Measurements from ENCODE around the gene AVPI1. TPM values are rescaled to one million over a fixed set of nuclear protein-coding genes. Genes with fewer than 3 reads are reported as not detected.
"Not testable (repeated sequence)": the region's sequence is repeated elsewhere in the genome, so short reads cannot be mapped to it uniquely, and the experiment has no call there.

Gene AVPI1
- total and polyA plus RNA-seq, 12 donors = 13.1 to 158 (median 25.0) TPM

GRCh38 chr10:97659589-97659988 lies 27.5 kb downstream of the AVPI1 start:
- Histone ChIP-seq H3K27me3 (no peaks in the 10 kb centered on the region), H3K9me3 (replicated peaks in 1 of 3) (no peaks in the 10 kb centered on the region), H3K4me1 (replicated peaks in 1 of 2) (peaks cover 0 to 8% of the 10 kb centered on the region in 2 donors), H3K4me3 (no peak overlapping the region), H3K27ac (no peak overlapping the region), H3K36me3 (replicated peaks in 1 of 2) (peaks cover 0 to 54% of the 10 kb centered on the region in 2 donors)
- TF ChIP-seq CTCF (IDR thresholded peaks at IDR 0.05) (no peak), POLR2A (IDR thresholded peaks at IDR 0.05) (no peak)
- intact Hi-C loops (cut with DNase I) = no loop called here
- 62 to 75% (median 71%) methylated on average over 1 of the region's 1 CpG for WGBS, 4 donors
- DNase-seq = no peak

- Histone ChIP-seq H3K9me3 (replicated peaks in 1 of 3) (no peaks in the 10 kb centered on the region), H3K27me3 (no peaks in the 10 kb centered on the region), H3K27ac (no peak overlapping the region), H3K4me3 (no peak overlapping the region), H3K36me3 (replicated peaks in 1 of 2) (peaks cover 0 to 62% of the 10 kb centered on the region in 2 donors), H3K4me1 (replicated peaks in 1 of 2) (peaks cover 0 to 4% of the 10 kb centered on the region in 2 donors)
- DNase-seq = no peak
- intact Hi-C loops (cut with DNase I) = no loop called here
- 82 to 94% (median 88%) methylated on average over 5 of the region's 5 CpGs for WGBS, 4 donors
- no peak for TF ChIP-seq CTCF (IDR thresholded peaks at IDR 0.05)
- TF ChIP-seq POLR2A (IDR thresholded peaks at IDR 0.05) = no peak
These were observed 30.3 kb downstream of the AVPI1 start for GRCh38 chr10:97656777-97657176.

DNA sequence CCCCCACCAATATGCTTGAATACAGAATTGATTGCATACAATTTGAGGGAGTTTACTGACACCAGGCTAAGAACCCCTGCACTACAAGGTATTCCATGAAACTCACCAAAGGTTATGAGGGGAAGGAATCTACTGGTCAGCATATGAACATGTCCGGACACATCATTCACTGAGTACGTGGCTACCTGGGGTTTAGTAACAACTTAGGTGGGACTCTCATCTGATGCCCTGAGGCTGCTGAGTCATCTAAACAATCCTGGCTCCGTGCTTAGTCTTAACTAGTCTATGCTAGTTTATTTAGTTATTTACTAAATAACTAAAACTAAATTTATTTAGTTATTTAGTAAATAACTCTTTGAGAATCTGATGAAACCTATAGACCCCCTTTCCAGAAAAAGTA lies 35.3 kb downstream of the AVPI1 start:
- Histone ChIP-seq H3K27ac (no peak overlapping the region), H3K4me1 (replicated peaks in 1 of 2) (peaks cover 25 to 50% of the 10 kb centered on the region in 2 donors), H3K27me3 (no peaks in the 10 kb centered on the region), H3K4me3 (no peak overlapping the region), H3K9me3 (replicated peaks in 1 of 3) (no peaks in the 10 kb centered on the region), H3K36me3 (replicated peaks in 1 of 2) (peaks cover 0 to 46% of the 10 kb centered on the region in 2 donors)
- intact Hi-C loops (cut with DNase I) = no loop called here
- TF ChIP-seq POLR2A (IDR thresholded peaks at IDR 0.05) (no peak), CTCF (IDR thresholded peaks at IDR 0.05) (no peak)
- DNase-seq = no peak
- WGBS, 4 donors = 91 to 97% (median 95%) methylated on average over 2 to 3 of the region's 3 CpGs

- no peaks in the 10 kb centered on the region for H3K27me3 ChIP-seq
- intact Hi-C loops (cut with DNase I) = no loop called here
- H3K9me3 ChIP-seq (replicated peaks in 1 of 3) = no peaks in the 10 kb centered on the region
- peaks cover 0 to 37% of the 10 kb centered on the region in 2 donors for H3K36me3 ChIP-seq (replicated peaks in 1 of 2)
- H3K4me3 ChIP-seq = no peak overlapping the region
- peaks cover 25 to 51% of the 10 kb centered on the region in 2 donors for H3K4me1 ChIP-seq (replicated peaks in 1 of 2)
- TF ChIP-seq CTCF (IDR thresholded peaks at IDR 0.05) (no peak), POLR2A (IDR thresholded peaks at IDR 0.05) (no peak)
- DNase-seq = peak in 1 of 7 donors; percentile 10
- 71 to 83% (median 77%) methylated on average over 3 of the region's 3 CpGs for WGBS, 4 donors
- H3K27ac ChIP-seq = peak overlapping the region in 2 of 5 donors; percentile 64 to 88
These were observed 36.3 kb downstream of the AVPI1 start for GRCh38 chr10:97650726-97651125.

DNA sequence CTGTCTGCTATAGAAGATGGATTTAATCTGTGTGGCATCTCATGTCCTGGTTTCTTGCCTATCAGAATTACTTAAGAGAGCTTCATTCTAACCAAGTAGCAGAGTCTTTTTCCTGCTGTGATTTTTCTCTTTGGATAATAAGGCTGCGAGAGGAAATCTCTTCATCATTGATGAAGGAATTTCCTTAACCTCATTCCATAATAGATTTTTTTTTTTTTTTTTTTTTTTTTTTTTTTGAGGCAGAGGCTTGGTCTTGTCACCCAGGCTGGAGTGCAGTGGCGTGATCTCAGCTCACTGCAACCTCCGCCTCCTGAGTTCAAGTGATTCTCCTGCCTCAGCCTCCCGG lies 37.7 kb downstream of the AVPI1 start:
- H3K9me3 ChIP-seq (replicated peaks in 1 of 3); H3K4me3 ChIP-seq; H3K27me3 ChIP-seq; intact Hi-C loops (cut with DNase I); DNase-seq: not testable (repeated sequence)
- Histone ChIP-seq H3K4me1 (replicated peaks in 1 of 2) (peaks cover 25 to 51% of the 10 kb centered on the region in 2 donors), H3K36me3 (replicated peaks in 1 of 2) (peaks cover 0 to 38% of the 10 kb centered on the region in 2 donors), H3K27ac (peak overlapping the region; percentile 55 to 88 (median 69))
- 80 to 96% (median 86%) methylated on average over 4 of the region's 4 CpGs for WGBS, 4 donors
